GM12873 (cell line): ENCODE measurements around the gene AIDA.

Experiments
- TF ChIP-seq, protein P1 (sequence below): IDR thresholded peaks from 2 replicates; pipeline ENCODE4 v1.5.1; 2012; ENCODE audit warnings: low read depth, mild to moderate bottlenecking, moderate library complexity, low read length, control low read depth; ENCODE audit not compliant: insufficient read depth; ENCODE audit errors: missing control alignments

The AIDA gene

DNA sequence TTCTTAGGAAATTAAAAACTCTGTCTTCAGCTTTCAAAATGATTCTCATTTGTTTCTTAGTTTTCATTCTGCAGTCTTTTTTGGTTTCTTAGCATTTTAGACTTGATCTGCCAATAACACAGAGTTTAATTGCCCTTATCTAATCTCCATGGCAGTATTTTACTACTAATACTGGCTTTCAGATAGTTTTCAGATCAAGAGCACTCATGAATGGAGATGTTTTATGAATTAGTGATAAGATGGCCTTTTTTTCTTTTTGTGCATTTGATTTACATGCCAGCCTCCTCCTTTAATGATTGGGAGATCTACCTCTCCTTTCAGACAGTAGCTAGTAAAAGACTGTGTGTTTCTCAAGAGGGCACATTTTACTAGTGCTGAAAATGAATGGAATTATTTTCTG is 88.8 kb downstream of the AIDA start:
- TF ChIP-seq, protein P1, sequence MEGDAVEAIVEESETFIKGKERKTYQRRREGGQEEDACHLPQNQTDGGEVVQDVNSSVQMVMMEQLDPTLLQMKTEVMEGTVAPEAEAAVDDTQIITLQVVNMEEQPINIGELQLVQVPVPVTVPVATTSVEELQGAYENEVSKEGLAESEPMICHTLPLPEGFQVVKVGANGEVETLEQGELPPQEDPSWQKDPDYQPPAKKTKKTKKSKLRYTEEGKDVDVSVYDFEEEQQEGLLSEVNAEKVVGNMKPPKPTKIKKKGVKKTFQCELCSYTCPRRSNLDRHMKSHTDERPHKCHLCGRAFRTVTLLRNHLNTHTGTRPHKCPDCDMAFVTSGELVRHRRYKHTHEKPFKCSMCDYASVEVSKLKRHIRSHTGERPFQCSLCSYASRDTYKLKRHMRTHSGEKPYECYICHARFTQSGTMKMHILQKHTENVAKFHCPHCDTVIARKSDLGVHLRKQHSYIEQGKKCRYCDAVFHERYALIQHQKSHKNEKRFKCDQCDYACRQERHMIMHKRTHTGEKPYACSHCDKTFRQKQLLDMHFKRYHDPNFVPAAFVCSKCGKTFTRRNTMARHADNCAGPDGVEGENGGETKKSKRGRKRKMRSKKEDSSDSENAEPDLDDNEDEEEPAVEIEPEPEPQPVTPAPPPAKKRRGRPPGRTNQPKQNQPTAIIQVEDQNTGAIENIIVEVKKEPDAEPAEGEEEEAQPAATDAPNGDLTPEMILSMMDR = no peak

DNA sequence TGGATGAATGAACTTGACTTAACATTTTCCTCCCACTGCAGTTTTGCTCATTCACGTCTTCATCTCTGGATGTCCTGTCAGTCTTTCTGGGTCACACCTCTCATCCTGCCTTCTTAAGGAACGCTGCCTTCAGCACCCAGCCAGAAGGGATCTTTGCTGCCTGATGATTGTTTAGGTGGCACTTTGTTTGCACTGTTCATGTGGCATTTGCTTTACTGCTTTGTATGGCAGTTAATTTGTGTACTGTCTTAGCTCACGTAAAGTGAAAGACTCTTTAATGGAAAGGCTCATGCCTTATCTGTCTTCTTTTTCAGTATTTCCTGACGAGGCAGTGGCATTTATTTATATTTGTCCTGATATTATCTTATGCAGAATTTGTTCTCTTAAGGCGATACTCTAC is 89.5 kb downstream of the AIDA start:
- TF ChIP-seq, protein P1 = no peak

- TF ChIP-seq, protein P1 = no peak
Measured at GRCh38 chr1:222620566-222620965, 91.7 kb downstream of the AIDA start.

DNA sequence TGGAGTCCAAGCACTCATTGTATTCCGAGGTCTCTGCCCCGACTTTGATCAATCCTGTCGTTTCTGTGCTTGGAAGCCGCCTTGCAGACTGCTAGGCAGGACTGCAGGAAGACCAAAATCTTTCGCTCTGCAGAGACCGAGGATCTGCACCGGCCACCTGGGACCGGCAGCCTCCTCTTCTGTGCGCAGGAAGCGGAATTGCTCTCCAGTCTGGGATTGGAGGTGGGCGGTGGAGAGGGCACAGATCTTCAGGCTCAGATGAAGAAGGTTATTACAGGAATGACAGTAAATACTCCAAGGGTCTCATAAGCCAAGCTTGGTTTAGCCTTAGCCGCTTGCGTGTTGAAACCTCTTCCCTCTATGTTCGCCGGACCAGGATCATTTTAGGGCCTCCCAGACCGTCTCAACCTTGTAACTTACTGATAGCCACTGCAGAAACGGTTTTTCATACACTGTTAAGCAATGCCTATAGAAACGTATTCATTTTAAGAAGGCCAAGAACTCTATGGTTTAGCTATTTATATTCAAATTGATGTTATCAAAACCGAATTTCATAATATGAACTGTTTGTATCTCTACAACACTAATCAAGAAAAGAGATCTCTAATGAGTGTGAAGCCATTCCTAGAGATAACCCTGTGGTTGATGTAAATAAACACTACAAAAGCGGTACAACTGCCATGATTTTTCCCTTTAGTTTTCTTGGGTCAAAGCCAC is 93.3 kb downstream of the AIDA start:
- TF ChIP-seq, protein P1 = no peak
